H1 (cell line): ENCODE data around the gene BMERB1. TPM values are rescaled to one million over a fixed set of nuclear protein-coding genes. Genes with fewer than 3 reads are reported as not detected.

ENCODE experiments used
- CTCF ChIA-PET: fragments of 300-600 bp; sonication (Branson Sonifier 250); formaldehyde crosslinking; loops from one replicate; lab custom pipeline; 2021; ENCODE audit not compliant: partially characterized antibody; lab: Charles Lee
- POLR2A ChIA-PET: fragments of 300-600 bp; sonication (Branson Sonifier 250); formaldehyde crosslinking; loops from one replicate; lab custom pipeline; 2021; ENCODE audit warnings: inconsistent platforms; ENCODE audit not compliant: partially characterized antibody; lab: Charles Lee
- DNase-seq, 2 experiments: peaks; one replicate each; pipeline versions ENCODE4 v3.0.0 to v3.0.0-alpha.2; 2010 to 2022; ENCODE audit warnings: low spot score in 2 of 2, low read depth in 1 of 2, mixed read lengths in 1 of 2
- FAIRE-seq: peaks from 2 replicates; lab custom pipeline; 2011; peaks lifted over from hg19 to GRCh38; lab: Jason Lieb, UNC
- H2AFZ ChIP-seq: 2 replicates; pipeline ENCODE4 v1.8.1; 2012; ENCODE audit warnings: low read length, inconsistent platforms
- H2AK5ac ChIP-seq: 2 replicates; pipeline ENCODE4 v1.6.1; 2013; ENCODE audit warnings: low read depth, low read length
- H2BK120ac ChIP-seq: replicated peaks from 2 replicates; pipeline ENCODE3; 2013; ENCODE audit warnings: low read depth, low read length, inconsistent platforms
- H2BK12ac ChIP-seq: 2 replicates; pipeline ENCODE4 v1.6.1; 2013; ENCODE audit warnings: low read depth, low read length
- H2BK15ac ChIP-seq: 2 replicates; pipeline ENCODE4 v1.6.1; 2013; ENCODE audit warnings: low read length
- H2BK20ac ChIP-seq: 2 replicates; pipeline ENCODE4 v1.6.1; 2013; ENCODE audit warnings: low read length
- H2BK5ac ChIP-seq: 2 replicates; pipeline ENCODE4 v1.6.1; 2013; ENCODE audit warnings: low read depth, low read length
- H3K14ac ChIP-seq: 2 replicates; pipeline ENCODE4 v1.6.1; 2013; ENCODE audit warnings: inconsistent platforms; ENCODE audit not compliant: insufficient read length
- H3K18ac ChIP-seq: 2 replicates; pipeline ENCODE4 v1.6.1; 2013; ENCODE audit warnings: low read length; ENCODE audit errors: extremely low read depth
- H3K23ac ChIP-seq: 2 replicates; pipeline ENCODE4 v1.6.1; 2013; ENCODE audit warnings: inconsistent platforms; ENCODE audit not compliant: insufficient read length
- H3K23me2 ChIP-seq: 2 replicates; pipeline ENCODE4 v1.6.1; 2013; ENCODE audit warnings: low read depth, low read length
- H3K27ac ChIP-seq: 2 replicates; pipeline ENCODE4 v1.6.1; 2011; ENCODE audit warnings: low read depth, low read length, inconsistent platforms
- H3K27me3 ChIP-seq, 4 experiments: replicated peaks in 1 of 4; 1 replicate in 1 of 4; 2 replicates in 3 of 4; pipeline versions ENCODE4 v1.6.1 to v1.8.1; 2011 to 2013; ENCODE audit warnings: low read length in 3 of 4, mild to moderate bottlenecking in 3 of 4, inconsistent platforms in 2 of 4, mixed read lengths in 2 of 4, moderate library complexity in 1 of 4; ENCODE audit not compliant: control insufficient read depth in 3 of 4, insufficient read depth in 3 of 4; ENCODE audit errors: extremely low read depth in 1 of 4
- H3K36me3 ChIP-seq, 4 experiments: 2 replicates each; pipeline versions ENCODE4 v1.6.1 to v1.8.1; 2011 to 2013; ENCODE audit warnings: mild to moderate bottlenecking in 4 of 4, low read length in 3 of 4, moderate library complexity in 2 of 4, control low read depth in 1 of 4, inconsistent platforms in 1 of 4; ENCODE audit not compliant: insufficient read depth in 4 of 4, control insufficient read depth in 2 of 4
- H3K4ac ChIP-seq: replicated peaks from 2 replicates; pipeline ENCODE3; 2013; ENCODE audit warnings: low read length, low read depth, mixed read lengths, inconsistent platforms; ENCODE audit not compliant: insufficient read length
- H3K4me1 ChIP-seq, 4 experiments: replicated peaks in 1 of 4; 1 replicate in 1 of 4; 2 replicates in 3 of 4; pipeline versions ENCODE4 v1.6.1 to v1.8.1; 2011 to 2013; ENCODE audit warnings: low read length in 3 of 4, inconsistent platforms in 2 of 4, mixed read lengths in 1 of 4; ENCODE audit not compliant: insufficient read depth in 4 of 4, control insufficient read depth in 3 of 4
- H3K4me2 ChIP-seq, 2 experiments: 2 replicates each; pipeline versions ENCODE4 v1.6.1 to v1.8.1; 2011 to 2013; ENCODE audit warnings: low read depth in 2 of 2, low read length in 2 of 2, control low read depth in 1 of 2, inconsistent platforms in 1 of 2, mild to moderate bottlenecking in 1 of 2; ENCODE audit not compliant: insufficient read depth in 1 of 2
- H3K4me3 ChIP-seq, 4 experiments: fragments of 200-600, 300-600 bp in 1 of 4; sonication (generic), shearing (Covaris generic), sonication (Bioruptor Twin) in 1 of 4; 2 replicates each; pipeline versions ENCODE4 v1.5.1 to v1.8.1; 2011 to 2016; ENCODE audit warnings: low read length in 4 of 4, low read depth in 3 of 4, control low read depth in 2 of 4, inconsistent platforms in 2 of 4, mild to moderate bottlenecking in 2 of 4, mixed read lengths in 1 of 4, moderate library complexity in 1 of 4; ENCODE audit not compliant: insufficient read depth in 2 of 4; ENCODE audit errors: extremely low read depth in 1 of 4
- H3K56ac ChIP-seq: replicated peaks from 2 replicates; pipeline ENCODE3; 2013; ENCODE audit warnings: low read depth, mild to moderate bottlenecking, mixed read lengths, low read length, inconsistent platforms; ENCODE audit not compliant: insufficient read length
- H3K79me1 ChIP-seq: 2 replicates; pipeline ENCODE4 v1.6.1; 2013; ENCODE audit warnings: low read depth, low read length, control low read depth
- H3K79me2 ChIP-seq, 2 experiments: 2 replicates each; pipeline versions ENCODE4 v1.6.1 to v1.8.1; 2012 to 2013; ENCODE audit warnings: low read length in 2 of 2, mild to moderate bottlenecking in 2 of 2, inconsistent platforms in 1 of 2; ENCODE audit not compliant: insufficient read depth in 2 of 2, control insufficient read depth in 1 of 2
- H3K9ac ChIP-seq, 4 experiments: replicated peaks in 1 of 4; 1 replicate in 1 of 4; 2 replicates in 3 of 4; pipeline versions ENCODE4 v1.6.1 to v1.8.1; 2011 to 2013; ENCODE audit warnings: low read depth in 3 of 4, low read length in 3 of 4, control low read depth in 2 of 4, mild to moderate bottlenecking in 2 of 4, moderate library complexity in 2 of 4, inconsistent platforms in 1 of 4; ENCODE audit errors: extremely low read depth in 1 of 4
- H3K9me3 ChIP-seq, 2 experiments: 2 replicates each; pipeline versions ENCODE4 v1.6.1 to v1.8.1; 2012 to 2013; ENCODE audit warnings: mild to moderate bottlenecking in 2 of 2, moderate library complexity in 2 of 2, control low read depth in 1 of 2, inconsistent platforms in 1 of 2, low read depth in 1 of 2, low read length in 1 of 2, mixed read lengths in 1 of 2; ENCODE audit not compliant: insufficient read depth in 2 of 2
- H4K20me1 ChIP-seq, 2 experiments: replicated peaks in 1 of 2; 2 replicates each; pipeline versions ENCODE3 to v1.8.1; 2011 to 2013; ENCODE audit warnings: inconsistent platforms in 2 of 2, low read length in 2 of 2, mild to moderate bottlenecking in 1 of 2; ENCODE audit not compliant: insufficient read depth in 2 of 2, control insufficient read depth in 1 of 2
- H4K5ac ChIP-seq: 2 replicates; pipeline ENCODE4 v1.6.1; 2013; ENCODE audit warnings: low read length, low read depth, mixed read lengths, inconsistent platforms; ENCODE audit not compliant: insufficient read length
- H4K8ac ChIP-seq: 2 replicates; pipeline ENCODE4 v1.8.0; 2013; ENCODE audit warnings: mild to moderate bottlenecking, moderate library complexity, low read length, inconsistent platforms; ENCODE audit not compliant: insufficient read depth; ENCODE audit errors: extremely low read depth
- H4K91ac ChIP-seq: replicated peaks from 2 replicates; pipeline ENCODE3; 2013; ENCODE audit warnings: low read length, mixed read lengths, inconsistent platforms; ENCODE audit not compliant: insufficient read length
- ASH2L ChIP-seq: fragments of 200-600, 300-600 bp; sonication (generic); IDR thresholded peaks from one replicate; pipeline ENCODE4 v1.7.1; 2017; ENCODE audit warnings: low read length
- ATF3 ChIP-seq: IDR thresholded peaks from 2 replicates; pipeline ENCODE4 v1.6.1; 2011; ENCODE audit warnings: low read depth, mild to moderate bottlenecking, low read length; ENCODE audit not compliant: insufficient read depth
- EP300 ChIP-seq, 2 experiments: IDR thresholded peaks; 1 replicate in 1 of 2; 2 replicates in 1 of 2; pipeline ENCODE4 v1.6.1; 2011 to 2012; ENCODE audit warnings: low read depth in 2 of 2, low read length in 2 of 2, mild to moderate bottlenecking in 2 of 2, borderline replicate concordance in 1 of 2, inconsistent platforms in 1 of 2, moderate library complexity in 1 of 2
- JUND ChIP-seq: IDR thresholded peaks from 2 replicates; pipeline ENCODE4 v1.6.1; 2011; ENCODE audit warnings: mild to moderate bottlenecking, improper control_type of control experiment, low read length
- RAD21 ChIP-seq, 2 experiments: IDR thresholded peaks in 1 of 2; conservative IDR thresholded peaks in 1 of 2; 2 replicates each; pipeline ENCODE4 v1.6.1; 2011; ENCODE audit warnings: low read depth in 2 of 2, low read length in 2 of 2, improper control_type of control experiment in 1 of 2, inconsistent platforms in 1 of 2, mild to moderate bottlenecking in 1 of 2, moderate library complexity in 1 of 2
- RBBP5 ChIP-seq: IDR thresholded peaks from 2 replicates; pipeline ENCODE4 v1.7.1; 2012; ENCODE audit warnings: low read depth, mild to moderate bottlenecking, inconsistent platforms, low read length, moderate library complexity, borderline replicate concordance
- RXRA ChIP-seq: IDR thresholded peaks from 2 replicates; pipeline ENCODE4 v1.6.1; 2011; ENCODE audit warnings: low read depth, mild to moderate bottlenecking, low read length, moderate library complexity; ENCODE audit not compliant: insufficient read depth
- SIN3A ChIP-seq, 2 experiments: IDR thresholded peaks in 1 of 2; conservative IDR thresholded peaks in 1 of 2; 2 replicates each; pipeline ENCODE4 v1.6.1; 2011 to 2012; ENCODE audit warnings: low read length in 2 of 2, improper control_type of control experiment in 1 of 2, low read depth in 1 of 2, mild to moderate bottlenecking in 1 of 2
- SRF ChIP-seq: IDR thresholded peaks from 2 replicates; pipeline ENCODE4 v1.6.1; 2011; ENCODE audit warnings: mild to moderate bottlenecking, low read depth, low read length, moderate library complexity
- USF2 ChIP-seq: IDR thresholded peaks from 2 replicates; pipeline ENCODE4 v1.6.1; 2011; ENCODE audit warnings: low read length, improper control_type of control experiment
- WGBS, 2 experiments: shearing (Covaris generic) in 1 of 2; methylation state at CpG; one replicate each; pipeline versions ENCODE4 v1.1.6 to v1.1.7; 2013 to 2015; ENCODE audit warnings: low lambda C conversion rate in 2 of 2, mixed read lengths in 2 of 2, inconsistent platforms in 1 of 2, low coverage in 1 of 2, missing lambda C conversion rate in 1 of 2; ENCODE audit not compliant: insufficient replicate concordance in 2 of 2, insufficient coverage in 1 of 2, insufficient read length in 1 of 2; ENCODE audit errors: extremely low coverage in 1 of 2, missing lambda C conversion rate in 1 of 2; 5-methylcytosine and 5-hydroxymethylcytosine counted together
- polyA plus RNA-seq, 7 experiments: library from polyadenylated mRNA; depleted of rRNA in 3 of 7; stranded (reverse) in 5 of 7; unstranded in 2 of 7; fragments of >200 nt in 5 of 7; fragments of 200-250 nt in 2 of 7; gene quantifications; 1 replicate in 5 of 7; 2 replicates in 1 of 7; 4 replicates in 1 of 7; pipeline versions ENCODE4 v1.2.1 to v1.2.3, GENCODE V29; 2011 to 2013; ENCODE audit warnings: missing spikeins in 2 of 7, mixed read lengths in 2 of 7
- total RNA-seq: library from RNA; stranded (reverse); fragmentation: NEBNext Ultra II Directional; extraction: Animal tissue kit (Norgen Biotek cat#: 25700); gene quantifications from 2 replicates; pipeline ENCODE4 v1.2.1, GENCODE V29; 2021

The BMERB1 gene
- total and polyA plus RNA-seq, 2 of the 8 experiments (the other 6 are each of a cell fraction or from before 2014, with no cell fraction given) = 23.5 to 27.1 TPM

GRCh38 chr16:15404792-15405191 lies 29.6 kb upstream of the BMERB1 start:
- no peaks in the 10 kb centered on the region for H4K20me1 ChIP-seq
- H3K79me2 ChIP-seq = no peaks in the 10 kb centered on the region
- FAIRE-seq (no peak), DNase-seq (no peak)
- H3K56ac ChIP-seq = no peak overlapping the region
- no peak overlapping the region for H2BK120ac ChIP-seq
- H3K4me3 ChIP-seq = no peak overlapping the region
- H2BK12ac ChIP-seq = no peak overlapping the region
- H3K4me1 ChIP-seq = peaks cover 0 to 11% (median 0%) of the 10 kb centered on the region in 4 experiments; a peak in 1 of 7 replicates
- H3K9ac ChIP-seq = no peak overlapping the region
- H3K23ac ChIP-seq = no peak overlapping the region
- CTCF ChIA-PET = interaction anchor here (1.6 kb wide), 1 partner anchor 143 kb away, joined by 3 read pairs; no protein-coding TSS in a partner anchor
- H4K5ac ChIP-seq = no peak overlapping the region
- no peak overlapping the region for H2AK5ac ChIP-seq
- POLR2A ChIA-PET = interaction anchor here (1.4 kb wide), 1 partner anchor 9 kb away, joined by 3 read pairs; no protein-coding TSS in a partner anchor
- H3K79me1 ChIP-seq = no peaks in the 10 kb centered on the region
- no peak overlapping the region for H4K91ac ChIP-seq
- no peak overlapping the region for H3K4me2 ChIP-seq
- H3K27me3 ChIP-seq = no peaks in the 10 kb centered on the region
- no peak overlapping the region for H2BK15ac ChIP-seq
- 83% methylated on average over 4 of the region's 4 CpGs; no CpG with 5 or more reads in 1 of the 2 experiments for WGBS, 2 experiments
- no peak overlapping the region for H3K4ac ChIP-seq
- H3K36me3 ChIP-seq = no peaks in the 10 kb centered on the region
- no peak overlapping the region for H2AFZ ChIP-seq
- no peak overlapping the region for H2BK20ac ChIP-seq
- no peak overlapping the region for H3K18ac ChIP-seq
- no peak overlapping the region for H3K27ac ChIP-seq
- no peak for TF ChIP-seq RAD21 (IDR thresholded peaks at IDR 0.05 in 1 of 2, conservative IDR thresholded peaks at IDR 0.05 in 1 of 2; ENCODE audit: low read depth in 2 of 2, low read length in 2 of 2)
- TF ChIP-seq RXRA = no peak
- TF ChIP-seq SIN3A (conservative IDR thresholded peaks at IDR 0.05 in 1 of 2, IDR thresholded peaks at IDR 0.05 in 1 of 2; ENCODE audit: low read depth in 1 of 2, low read length in 2 of 2) = no peak
- TF ChIP-seq ATF3 = no peak
- no peak for TF ChIP-seq USF2
- no peak for TF ChIP-seq ASH2L
- no peak for TF ChIP-seq EP300 (IDR thresholded peaks at IDR 0.05; ENCODE audit: borderline replicate concordance in 1 of 2, low read depth in 2 of 2, low read length in 2 of 2)
- no peak for TF ChIP-seq SRF
- TF ChIP-seq RBBP5 = no peak
- no peak for TF ChIP-seq JUND
- H4K8ac ChIP-seq = no peak overlapping the region
- no peaks in the 10 kb centered on the region for H3K23me2 ChIP-seq
- H2BK5ac ChIP-seq = no peak overlapping the region
- H3K9me3 ChIP-seq = no peaks in the 10 kb centered on the region
- no peak overlapping the region for H3K14ac ChIP-seq
